ENCODE measurements around the gene TMEFF1.

The TMEFF1 gene

GRCh38 chr9:100619665-100620064 lies 146.7 kb downstream of the TMEFF1 start:
- no peak for TF ChIP-seq ZNF274 (IDR thresholded peaks at IDR 0.05; ENCODE audit: low read depth, low read length)
- no peak overlapping the region for H3K4me3 ChIP-seq (ENCODE audit: low read length)

DNA sequence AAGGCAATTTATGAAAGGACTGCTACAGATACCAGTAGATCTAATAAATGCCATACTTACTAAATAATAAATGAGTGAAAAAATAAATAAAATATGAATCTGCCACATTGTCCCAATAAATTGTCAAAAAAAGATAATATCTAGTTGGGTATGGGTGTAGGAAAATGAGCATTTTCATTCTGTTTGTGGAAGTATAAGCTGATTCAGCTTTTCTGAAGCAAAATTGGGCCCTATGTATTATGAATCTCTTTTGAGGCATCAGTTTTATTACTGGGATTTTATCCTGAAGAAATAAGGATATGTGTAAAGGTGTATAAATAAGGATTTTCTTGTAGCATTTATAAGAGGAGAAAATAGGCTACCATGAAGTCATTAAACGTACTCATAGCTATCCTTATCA lies 151.0 kb downstream of the TMEFF1 start:
- H3K4me3 ChIP-seq (ENCODE audit: low read length) = no peak overlapping the region
- TF ChIP-seq ZNF274 (IDR thresholded peaks at IDR 0.05; ENCODE audit: low read depth, low read length) = no peak

DNA sequence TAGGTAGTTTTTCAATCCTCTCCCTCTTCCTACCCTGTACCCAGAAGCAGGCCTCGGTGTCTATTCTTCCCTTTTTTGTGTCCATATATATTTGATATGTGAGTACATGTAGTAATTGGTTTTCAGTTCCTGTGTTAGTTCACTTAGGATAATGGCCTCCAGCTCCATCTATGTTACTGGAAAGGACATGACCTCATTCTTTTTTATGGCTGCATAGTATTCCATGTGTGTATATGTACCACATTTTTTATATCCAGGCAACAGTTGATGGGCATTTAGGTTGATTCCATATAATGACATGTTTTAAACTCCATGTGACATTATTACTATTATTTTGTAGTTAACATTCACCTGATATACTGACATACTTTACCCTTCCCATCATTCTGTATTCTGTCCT lies 154.0 kb downstream of the TMEFF1 start:
- H3K4me3 ChIP-seq (ENCODE audit: low read length) = no peak overlapping the region
- no peak for TF ChIP-seq ZNF274 (IDR thresholded peaks at IDR 0.05; ENCODE audit: low read depth, low read length)
